GM19324 (cell line): ENCODE results near the gene NODAL.
"Not testable (repeated sequence)": the region's sequence is repeated elsewhere in the genome, so short reads cannot be mapped to it uniquely, and the experiment has no call there.

Experiments
- ATAC-seq: cut with Tn5 transposase; IDR thresholded peaks from one replicate; pipeline ENCODE4 v1.9.1; 2021; ENCODE audit warnings: mild to moderate bottlenecking, moderate library complexity; ENCODE audit not compliant: unreplicated experiment, low FRiP score

NODAL gene

DNA sequence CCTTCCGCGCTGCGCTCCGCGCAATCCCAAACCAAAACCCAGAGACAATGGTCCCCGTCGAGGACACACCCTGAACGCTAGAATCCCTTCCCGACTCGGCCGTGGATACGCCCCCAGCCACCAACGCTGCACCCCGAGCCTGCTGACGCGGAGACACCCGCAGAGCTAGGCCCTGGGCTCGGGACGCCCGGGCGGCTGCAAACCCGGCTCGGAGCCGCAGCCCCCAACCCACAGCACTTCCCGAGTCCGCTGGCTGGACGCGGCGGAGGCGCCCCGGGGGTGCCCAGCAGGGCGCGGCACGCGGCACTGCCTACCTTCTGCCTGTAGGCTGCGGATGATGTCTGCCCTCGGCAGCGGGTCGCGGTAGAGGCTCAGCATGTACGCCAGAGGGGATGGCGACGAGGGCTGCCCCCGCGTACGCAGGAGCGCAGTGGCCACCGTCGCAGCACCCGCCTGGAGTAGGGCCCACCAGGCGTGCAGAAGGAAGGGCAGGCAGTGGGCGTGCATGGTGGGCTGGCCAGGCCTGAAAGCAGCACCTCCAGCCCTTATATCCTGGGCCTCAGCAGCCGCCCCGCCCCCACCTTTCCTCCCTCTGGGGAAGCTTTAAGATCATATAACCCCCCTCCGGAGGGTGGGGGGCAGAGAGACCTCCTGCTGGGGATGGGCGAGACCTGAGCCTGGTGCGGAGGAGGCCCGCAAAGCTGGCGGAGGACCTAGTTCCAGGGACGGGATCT lies at the start of gene NODAL:
Gene NODAL, minus strand, starts transcription at position 521 of the 734 bp plus-strand sequence. Its CDS starts 14 bp downstream, at position 507.
- no peak for ATAC-seq

DNA sequence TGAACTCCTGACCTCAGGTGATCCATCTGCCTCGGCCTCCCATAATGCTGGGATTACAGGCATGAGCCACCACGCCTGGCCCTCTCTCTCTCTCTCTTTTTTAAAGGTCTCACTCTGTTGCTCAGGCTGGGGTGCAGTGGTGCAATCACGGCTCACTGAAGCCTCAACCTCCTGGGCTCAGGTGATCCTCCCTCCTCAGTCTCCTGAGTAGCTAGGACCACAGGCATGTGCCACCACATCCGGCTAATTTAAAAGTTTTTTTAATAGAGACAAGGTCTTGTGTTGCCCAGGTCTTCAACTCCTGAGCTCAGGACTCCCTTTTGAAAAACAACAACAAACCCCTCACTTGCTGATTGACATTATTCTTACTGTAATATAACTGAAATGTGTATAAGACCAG lies 48.7 kb upstream of the NODAL start:
- ATAC-seq: no peak

DNA sequence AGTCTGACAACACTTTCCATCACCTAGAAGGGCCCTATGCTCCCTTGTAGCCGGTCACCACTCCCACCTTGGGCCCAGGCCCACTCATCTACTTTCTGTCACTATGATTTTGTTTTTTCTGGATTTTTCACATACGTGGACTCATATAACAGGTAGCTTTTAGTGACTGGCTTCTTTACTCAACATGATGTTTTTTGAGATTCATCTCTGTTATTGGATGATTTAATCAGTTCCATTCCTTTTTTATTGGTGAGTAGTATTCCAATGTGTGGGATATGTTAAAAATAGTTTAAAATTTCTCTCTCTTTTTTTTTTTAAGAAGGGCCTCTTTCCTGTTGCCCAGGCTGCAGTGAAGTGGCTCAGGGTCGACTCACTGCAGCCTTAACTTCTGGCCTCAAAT lies 46.3 kb upstream of the NODAL start:
- ATAC-seq: no peak

DNA sequence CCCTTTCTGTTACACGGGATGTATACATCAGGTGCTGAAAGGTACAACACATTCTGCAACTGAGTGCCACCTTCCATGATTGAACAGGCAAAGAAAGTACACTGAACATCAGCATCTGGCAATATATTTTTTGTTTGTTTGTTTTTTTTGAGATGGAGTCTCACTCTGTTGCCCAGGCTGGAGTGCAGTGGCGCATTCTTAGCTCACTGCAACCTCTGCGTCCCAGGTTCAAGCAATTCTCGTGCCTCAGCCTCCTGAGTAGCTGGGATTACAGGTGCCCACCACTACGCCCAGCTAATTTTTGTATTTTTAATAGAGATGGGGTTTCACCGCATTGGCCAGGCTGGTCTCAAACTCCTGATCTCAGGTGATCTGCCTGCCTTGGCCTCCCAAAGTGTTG lies 42.4 kb upstream of the NODAL start:
- ATAC-seq: not testable (repeated sequence)

- no peak for ATAC-seq
Observed at GRCh38 chr10:70482982-70483760, 41.7 kb upstream of the NODAL start.

GRCh38 chr10:70481831-70482530 lies 40.5 kb upstream of the NODAL start:
- no peak for ATAC-seq

DNA sequence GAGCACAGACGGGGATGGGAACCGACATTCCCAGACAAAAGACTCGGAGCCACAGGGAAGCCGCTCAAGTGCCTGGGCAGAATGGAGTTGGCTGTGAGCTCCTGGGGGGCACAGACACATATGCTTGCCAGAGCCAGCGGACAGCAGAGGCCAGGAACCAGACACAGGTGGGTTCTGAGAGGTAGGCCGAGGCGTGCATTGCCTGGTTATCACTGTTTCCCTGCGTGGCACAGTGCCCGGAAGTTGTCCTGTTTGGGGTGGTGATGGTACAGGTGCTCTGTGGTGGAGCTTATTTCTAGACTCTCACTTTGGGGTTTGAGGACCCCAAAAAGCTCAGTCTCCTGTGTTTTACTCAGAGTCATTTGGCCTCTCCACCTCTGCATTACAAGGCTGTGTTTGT lies 39.6 kb upstream of the NODAL start:
- ATAC-seq: no peak

- ATAC-seq: no peak
Observed at GRCh38 chr10:70480239-70480861, 38.9 kb upstream of the NODAL start.

DNA sequence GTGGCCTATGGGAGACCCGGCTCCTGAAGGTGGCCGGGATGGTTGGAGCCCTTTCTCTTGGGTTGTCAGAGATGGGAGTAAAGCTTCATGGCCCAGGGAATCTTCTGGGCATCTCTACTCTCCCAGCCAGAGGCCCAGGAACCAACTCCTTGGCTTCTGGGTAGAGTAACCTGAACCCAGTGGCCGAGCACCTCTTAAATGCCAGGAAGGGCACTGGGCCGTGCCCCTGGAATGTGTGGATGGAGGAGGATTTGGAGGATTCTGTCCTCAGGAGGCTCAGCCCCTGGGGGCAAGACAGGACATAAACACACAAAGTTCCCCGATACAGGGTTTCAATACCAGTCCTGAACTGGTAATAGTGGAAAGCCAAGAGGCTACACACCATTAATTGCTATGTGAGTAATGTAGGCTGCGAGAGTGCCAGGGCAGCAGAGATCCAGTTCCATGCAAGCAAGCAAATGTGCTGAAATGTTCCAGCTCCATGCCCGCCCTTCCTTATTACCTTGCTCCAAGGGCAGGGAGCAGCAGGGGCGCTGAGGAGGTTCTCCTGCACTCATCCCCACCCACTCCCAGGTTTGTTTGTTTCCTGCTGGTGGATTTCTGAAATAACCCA lies 38.3 kb upstream of the NODAL start:
- no peak for ATAC-seq

GRCh38 chr10:70479165-70479581 lies 37.7 kb upstream of the NODAL start:
- ATAC-seq: no peak

DNA sequence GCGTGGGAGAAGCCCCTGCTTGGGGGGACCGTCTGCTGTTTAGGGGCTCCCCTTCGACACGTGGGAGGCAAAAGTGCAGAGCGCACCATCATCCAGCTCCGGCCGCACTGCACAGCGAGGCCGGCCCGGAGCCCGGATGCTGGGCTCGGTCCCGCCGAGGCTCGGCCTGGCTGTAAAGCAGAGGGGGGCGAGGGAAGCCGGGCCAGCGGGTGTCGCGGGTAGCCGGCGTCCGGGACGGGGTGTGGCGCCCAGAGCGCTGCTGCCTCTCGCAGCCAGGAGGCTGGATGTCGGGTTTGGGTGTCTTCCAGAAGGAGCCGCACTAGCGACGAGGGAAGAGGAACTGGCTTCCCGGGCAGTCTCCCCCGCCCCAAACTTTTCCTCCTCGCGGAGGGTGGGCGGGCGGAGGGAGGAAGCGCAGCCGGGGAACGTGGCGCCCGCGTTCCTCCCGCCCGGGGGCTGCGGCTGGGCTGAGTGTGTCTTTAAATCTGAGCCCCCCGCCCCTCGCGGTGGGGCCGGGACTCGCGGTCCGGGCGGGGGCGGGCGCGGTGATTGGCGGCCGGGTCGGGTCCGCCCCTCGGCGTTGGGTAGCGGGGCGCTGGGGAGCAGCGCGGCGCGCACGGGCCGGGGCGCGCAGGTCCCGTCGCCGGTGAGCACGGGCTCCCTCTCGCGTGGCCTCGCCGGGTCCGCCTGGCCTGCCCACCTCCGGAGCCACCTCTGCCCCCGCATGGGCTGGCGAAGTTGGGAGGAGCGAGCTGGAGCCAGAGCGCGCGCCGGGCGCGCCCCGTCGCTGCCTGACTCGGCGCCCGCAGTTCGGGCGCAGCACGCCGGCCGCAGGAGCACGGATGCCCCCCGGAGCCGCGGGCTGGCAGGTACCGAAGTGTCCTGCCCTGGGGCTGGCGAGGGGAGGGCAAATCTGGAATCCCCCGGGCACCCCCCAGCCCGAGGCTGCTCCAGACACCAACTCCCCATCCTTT lies 37.0 kb upstream of the NODAL start, which contains the start of gene PALD1:
Gene PALD1, plus strand, starts transcription at position 577 of the 974 bp plus-strand sequence. CDS start 47,185 bp downstream, outside the sequence.
- no peak for ATAC-seq

DNA sequence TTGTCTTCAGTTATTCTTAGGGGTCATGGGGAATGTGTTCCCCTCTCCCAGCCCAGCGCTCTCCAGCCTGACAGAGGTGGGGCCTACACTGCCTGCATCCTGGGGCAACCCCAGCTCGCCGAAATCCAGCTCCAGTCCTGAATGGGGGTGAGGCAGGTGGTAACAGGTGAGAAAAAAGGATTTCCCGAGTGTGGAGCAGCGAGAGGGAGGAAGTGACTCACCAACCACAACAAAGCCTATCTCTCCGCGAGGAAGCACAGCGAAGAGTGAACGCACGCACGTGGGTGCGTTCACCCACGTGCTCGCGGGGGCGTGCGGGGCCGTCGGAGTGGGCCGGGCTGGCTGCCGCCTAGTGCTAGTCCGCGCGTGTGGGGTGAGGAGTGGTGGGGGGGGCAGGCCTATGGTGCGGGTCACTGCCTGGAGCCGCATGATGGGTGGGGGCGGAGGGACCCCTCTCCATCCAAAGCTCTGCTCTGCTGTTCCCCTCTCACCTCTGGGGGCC lies 36.2 kb upstream of the NODAL start:
- no peak for ATAC-seq

DNA sequence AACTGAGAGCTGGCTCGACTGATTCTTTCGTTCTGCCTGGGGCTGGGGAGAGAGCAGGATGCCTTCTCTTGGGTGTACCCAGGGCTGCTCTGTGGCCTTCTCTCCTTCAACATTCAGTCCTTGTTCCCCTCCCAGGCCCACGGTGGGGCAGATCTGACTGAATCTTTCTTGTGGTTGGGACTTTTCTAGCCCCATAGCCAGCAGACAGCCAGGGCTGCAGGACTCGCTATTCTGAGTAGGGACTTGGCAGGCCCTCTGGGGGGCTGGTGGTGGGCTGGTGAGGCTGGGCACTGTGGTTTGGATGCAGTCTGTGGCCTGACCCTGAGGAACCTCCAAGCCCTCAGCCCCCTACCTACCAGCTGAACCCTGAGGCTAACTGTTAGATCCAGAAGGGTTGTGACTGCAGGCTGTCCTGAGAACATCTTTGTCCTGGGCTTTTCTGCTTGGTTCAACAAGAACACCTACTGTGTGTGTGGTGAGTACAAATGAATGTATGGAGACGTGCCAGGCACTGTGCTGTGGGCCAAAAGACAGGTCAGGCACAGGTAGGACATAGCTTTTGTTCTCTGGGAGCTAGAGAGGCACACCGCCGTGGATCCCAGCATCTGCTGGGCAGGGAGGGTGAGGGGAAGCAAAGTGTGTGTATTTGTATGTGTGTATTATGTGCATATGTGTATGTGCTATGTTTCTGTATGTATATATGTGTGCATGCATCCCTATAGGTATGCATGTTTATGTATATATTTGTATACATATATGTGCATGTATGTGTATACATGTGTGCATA lies 35.0 kb upstream of the NODAL start:
- no peak for ATAC-seq

DNA sequence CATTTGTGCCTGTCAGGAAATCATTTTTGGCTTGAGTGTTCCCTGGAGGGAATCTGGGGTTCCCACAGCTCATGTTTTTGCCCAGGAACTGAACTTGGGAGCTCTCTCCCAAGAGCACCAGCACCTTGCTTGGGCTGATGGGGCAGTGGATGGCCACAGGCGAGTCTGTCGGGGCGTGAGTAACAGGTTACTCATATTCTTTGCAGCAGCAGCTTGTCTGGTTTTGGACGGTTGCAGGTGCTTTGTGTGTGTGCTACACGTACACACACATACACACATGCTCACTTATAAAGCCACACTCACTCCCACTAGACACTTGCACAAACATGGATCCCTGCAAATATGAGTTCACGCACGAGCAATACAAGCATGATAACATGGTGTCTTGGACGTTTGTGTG lies 34.2 kb upstream of the NODAL start:
- no peak for ATAC-seq

DNA sequence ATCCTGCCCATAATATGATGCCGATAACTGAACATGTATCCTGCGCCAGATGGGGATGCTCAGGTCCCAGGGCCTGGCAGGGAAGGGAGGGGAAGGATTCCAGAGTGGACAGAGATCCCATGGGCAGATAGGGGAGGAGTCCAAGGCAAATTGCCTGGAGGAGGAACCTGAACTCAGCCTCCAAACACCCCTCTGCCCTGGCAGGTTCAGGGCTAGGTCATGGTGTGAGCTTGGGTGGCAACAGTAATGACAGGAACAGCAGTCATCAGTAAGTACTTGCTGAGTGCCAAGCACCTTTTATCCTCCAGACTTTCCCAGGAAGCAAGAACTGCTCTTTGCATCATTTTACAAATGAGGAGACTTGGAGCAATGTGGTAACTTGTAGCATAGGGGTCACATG lies 33.3 kb upstream of the NODAL start:
- ATAC-seq: no peak

GRCh38 chr10:70472799-70473454 lies 31.4 kb upstream of the NODAL start:
- ATAC-seq: no peak

DNA sequence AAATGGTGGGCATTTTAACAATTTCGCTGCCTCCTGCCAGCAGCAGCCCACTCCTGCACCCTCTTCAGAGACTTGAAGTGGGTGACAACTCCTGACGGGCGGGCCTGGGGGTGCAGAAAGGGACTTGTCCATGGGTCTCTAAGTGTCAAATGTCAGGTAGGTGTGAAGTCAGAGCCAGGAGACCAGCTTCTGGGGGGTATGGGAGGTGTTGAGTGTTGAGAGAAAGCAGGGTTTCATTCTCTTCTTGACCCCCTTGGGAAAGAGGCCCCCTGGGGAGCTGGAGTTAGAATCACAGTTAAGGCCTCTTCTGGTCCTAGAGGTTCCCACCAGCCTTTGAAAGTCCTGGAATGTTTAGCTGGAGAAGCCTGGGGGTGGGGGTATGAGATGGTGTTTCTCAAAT lies 25.5 kb upstream of the NODAL start:
- ATAC-seq: no peak

- no peak for ATAC-seq
Observed at GRCh38 chr10:70465832-70466231, 24.4 kb upstream of the NODAL start.
